ENCODE data around the gene COBLL1. TPM values are rescaled to one million over a fixed set of nuclear protein-coding genes. Genes with fewer than 3 reads are reported as not detected.

COBLL1 gene
- total and polyA plus RNA-seq, 3 donors from 2014 or later = 5.4 to 17.3 (median 14.5) TPM

DNA sequence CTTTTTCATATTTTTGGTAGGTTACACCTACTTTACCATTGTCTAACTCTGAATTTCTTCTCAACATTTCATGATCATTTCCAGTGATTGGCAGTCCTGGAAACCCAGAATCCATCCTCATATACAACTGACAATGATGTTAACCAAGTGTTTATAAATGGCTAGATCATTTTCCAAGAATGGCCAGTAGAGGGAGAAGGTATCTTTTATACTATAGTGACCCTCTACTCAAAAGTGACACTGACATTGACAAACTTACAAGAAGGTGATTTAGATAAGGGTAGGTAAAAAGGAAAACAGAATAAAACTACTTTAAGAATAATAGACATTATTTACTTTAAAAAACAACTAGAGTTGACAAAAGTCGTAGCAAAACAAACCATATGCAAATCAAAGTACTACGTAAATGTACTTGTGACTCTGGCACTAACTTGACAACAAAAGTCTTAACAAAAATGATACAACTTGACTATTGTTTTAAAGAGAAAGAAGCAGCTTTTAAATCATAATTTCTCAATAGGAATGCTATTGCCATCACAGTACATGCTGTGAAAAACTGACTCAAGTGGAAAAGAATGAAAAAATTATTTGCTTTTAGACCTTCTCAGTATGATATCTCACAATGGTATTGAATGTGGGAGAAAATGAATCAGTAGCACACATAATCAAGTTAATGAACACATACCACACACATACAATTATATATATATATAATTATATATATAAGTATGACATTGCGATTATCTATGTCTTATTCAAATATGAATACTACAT, 143.7 kb downstream of the COBLL1 start:
- intact Hi-C loops (cut with DNase I; ENCODE audit: low total_unique reads) = no loop called here

GRCh38 chr2:164696634-164697033, 145.0 kb downstream of the COBLL1 start:
- no peak for TF ChIP-seq POLR2A (IDR thresholded peaks at IDR 0.05)
- TF ChIP-seq CTCF (IDR thresholded peaks at IDR 0.05) = no peak
- Histone ChIP-seq H3K4me1 (peaks cover 3% of the 10 kb centered on the region), H3K9me3 (no peaks in the 10 kb centered on the region), H3K27ac (no peak overlapping the region), H3K4me3 (no peak overlapping the region), H3K27me3 (no peaks in the 10 kb centered on the region), H3K36me3 (ENCODE audit: low read depth, missing control alignments) (no peaks in the 10 kb centered on the region)
- WGBS, 2 donors = 92 to 93% methylated on average over 1 of the region's 1 CpG
- DNase-seq = no peak
- intact Hi-C loops (cut with DNase I; ENCODE audit: low total_unique reads) = no loop called here

More for the DNA sequence above, 143.7 kb downstream of the COBLL1 start:
- no peaks in the 10 kb centered on the region for H3K36me3 ChIP-seq (ENCODE audit: low read depth, missing control alignments)
- no peaks in the 10 kb centered on the region for H3K9me3 ChIP-seq
- peaks cover 3% of the 10 kb centered on the region for H3K4me1 ChIP-seq
- WGBS, 2 donors = 89% methylated on average over 3 of the region's 3 CpGs
- no peak overlapping the region for H3K4me3 ChIP-seq
- no peak for DNase-seq
- H3K27me3 ChIP-seq = no peaks in the 10 kb centered on the region
- no peak for TF ChIP-seq POLR2A (IDR thresholded peaks at IDR 0.05)
- TF ChIP-seq CTCF (IDR thresholded peaks at IDR 0.05) = peak in 2 of 3 experiments; percentile 7 to 54
- no peak overlapping the region for H3K27ac ChIP-seq

GRCh38 chr2:164694275-164694695, 147.3 kb downstream of the COBLL1 start:
- 95% methylated on average over 6 of the region's 6 CpGs for WGBS, 2 donors
- no peak for DNase-seq
- intact Hi-C loops (cut with DNase I; ENCODE audit: low total_unique reads) = no loop called here
- Histone ChIP-seq H3K27ac (no peak overlapping the region), H3K4me1 (no peaks in the 10 kb centered on the region), H3K27me3 (no peaks in the 10 kb centered on the region), H3K4me3 (no peak overlapping the region), H3K36me3 (ENCODE audit: low read depth, missing control alignments) (no peaks in the 10 kb centered on the region), H3K9me3 (no peaks in the 10 kb centered on the region)
- TF ChIP-seq POLR2A (IDR thresholded peaks at IDR 0.05) (no peak), CTCF (IDR thresholded peaks at IDR 0.05) (no peak)

DNA sequence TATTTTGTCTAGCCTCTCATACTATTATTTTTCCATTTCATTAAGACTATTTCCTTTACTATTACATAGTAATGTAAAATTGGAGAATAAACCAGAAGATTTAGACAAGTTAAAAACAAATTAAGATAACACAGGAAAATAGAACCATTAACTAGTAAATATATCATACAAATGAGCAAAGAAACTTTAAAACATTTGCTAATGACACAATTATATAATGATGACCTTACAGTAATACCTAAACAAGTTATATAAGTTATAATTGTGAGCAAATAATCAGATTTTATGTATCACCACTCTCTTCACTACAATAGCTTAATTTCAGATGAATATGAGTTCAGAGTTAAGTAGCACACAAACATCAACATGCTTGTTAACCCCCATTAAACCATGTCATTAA, 147.8 kb downstream of the COBLL1 start:
- no peak for DNase-seq
- H3K4me1 ChIP-seq = no peaks in the 10 kb centered on the region
- H3K4me3 ChIP-seq = no peak overlapping the region
- TF ChIP-seq CTCF (IDR thresholded peaks at IDR 0.05) = no peak
- no peak for TF ChIP-seq POLR2A (IDR thresholded peaks at IDR 0.05)
- no peak overlapping the region for H3K27ac ChIP-seq
- H3K27me3 ChIP-seq = no peaks in the 10 kb centered on the region
- intact Hi-C loops (cut with DNase I; ENCODE audit: low total_unique reads) = no loop called here
- no peaks in the 10 kb centered on the region for H3K36me3 ChIP-seq (ENCODE audit: low read depth, missing control alignments)
- H3K9me3 ChIP-seq = no peaks in the 10 kb centered on the region

DNA sequence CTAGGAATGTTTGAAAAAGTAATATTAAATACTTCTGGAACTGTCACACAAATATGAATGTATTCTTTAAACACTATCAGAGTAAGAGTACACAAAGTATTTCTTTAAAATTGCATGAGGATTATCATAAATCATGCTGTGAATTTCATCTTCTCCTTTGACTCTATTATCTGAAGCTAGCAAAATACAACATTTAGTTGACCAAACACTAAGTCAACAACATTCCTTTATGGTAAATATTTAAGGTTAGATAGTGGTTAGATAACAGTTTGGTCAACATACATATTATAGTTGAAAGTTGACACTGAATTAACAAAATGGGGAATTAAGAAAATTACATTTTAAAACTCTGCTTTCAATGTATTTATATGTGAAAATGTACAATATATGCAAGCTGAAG, 148.2 kb downstream of the COBLL1 start:
- Histone ChIP-seq H3K9me3 (no peaks in the 10 kb centered on the region), H3K4me1 (no peaks in the 10 kb centered on the region), H3K27ac (no peak overlapping the region), H3K36me3 (ENCODE audit: low read depth, missing control alignments) (no peaks in the 10 kb centered on the region), H3K27me3 (no peaks in the 10 kb centered on the region), H3K4me3 (no peak overlapping the region)
- TF ChIP-seq CTCF (IDR thresholded peaks at IDR 0.05) (no peak), POLR2A (IDR thresholded peaks at IDR 0.05) (no peak)
- no peak for DNase-seq
- intact Hi-C loops (cut with DNase I; ENCODE audit: low total_unique reads) = no loop called here
